WERI-Rb-1 (cell line): ENCODE results near the gene TMED3.
A peak's percentile ranks its signal among the peaks of the same experiment; 100 is the strongest.
"Not testable (repeated sequence)": the region's sequence is repeated elsewhere in the genome, so short reads cannot be mapped to it uniquely, and the experiment has no call there.

Experiments used
- DNase-seq: peaks from one replicate; pipeline ENCODE4 v3.0.0-alpha.2; 2020
- H3K27ac ChIP-seq: fragments of 250-450 bp; sonication (Bioruptor Pico); 2 replicates; pipeline ENCODE4 v1.5.1; 2020; ENCODE audit warnings: mild to moderate bottlenecking, moderate library complexity
- H3K27me3 ChIP-seq: fragments of 250-450 bp; sonication (Bioruptor Pico); 2 replicates; pipeline ENCODE4 v1.5.1; 2021; ENCODE audit warnings: mild to moderate bottlenecking, low read depth, moderate library complexity; ENCODE audit not compliant: insufficient read depth, severe bottlenecking
- H3K36me3 ChIP-seq: fragments of 250-450 bp; sonication (Bioruptor Pico); 2 replicates; pipeline ENCODE4 v1.5.1; 2020; ENCODE audit warnings: mild to moderate bottlenecking, moderate library complexity
- H3K4me3 ChIP-seq: 2 replicates; pipeline ENCODE4 v1.5.1; 2011; ENCODE audit warnings: low read depth, mild to moderate bottlenecking, control low read depth, low read length
- H3K9me3 ChIP-seq: fragments of 250-450 bp; sonication (Bioruptor Pico); 2 replicates; pipeline ENCODE4 v1.5.1; 2021; ENCODE audit warnings: mild to moderate bottlenecking, moderate library complexity; ENCODE audit not compliant: severe bottlenecking
- TF ChIP-seq, protein P1 (sequence below): IDR thresholded peaks from 2 replicates; pipeline ENCODE4 v1.5.1; 2011; ENCODE audit warnings: low read depth, mild to moderate bottlenecking, control low read depth, inconsistent platforms, low read length

The TMED3 gene

GRCh38 chr15:79311901-79312553, 1.1 kb downstream of the TMED3 start:
- peak overlapping the region; percentile 76 for H3K4me3 ChIP-seq
- H3K27ac ChIP-seq = peak overlapping the region; percentile 89
- peaks cover 40% of the 10 kb centered on the region for H3K36me3 ChIP-seq
- TF ChIP-seq, protein P1, sequence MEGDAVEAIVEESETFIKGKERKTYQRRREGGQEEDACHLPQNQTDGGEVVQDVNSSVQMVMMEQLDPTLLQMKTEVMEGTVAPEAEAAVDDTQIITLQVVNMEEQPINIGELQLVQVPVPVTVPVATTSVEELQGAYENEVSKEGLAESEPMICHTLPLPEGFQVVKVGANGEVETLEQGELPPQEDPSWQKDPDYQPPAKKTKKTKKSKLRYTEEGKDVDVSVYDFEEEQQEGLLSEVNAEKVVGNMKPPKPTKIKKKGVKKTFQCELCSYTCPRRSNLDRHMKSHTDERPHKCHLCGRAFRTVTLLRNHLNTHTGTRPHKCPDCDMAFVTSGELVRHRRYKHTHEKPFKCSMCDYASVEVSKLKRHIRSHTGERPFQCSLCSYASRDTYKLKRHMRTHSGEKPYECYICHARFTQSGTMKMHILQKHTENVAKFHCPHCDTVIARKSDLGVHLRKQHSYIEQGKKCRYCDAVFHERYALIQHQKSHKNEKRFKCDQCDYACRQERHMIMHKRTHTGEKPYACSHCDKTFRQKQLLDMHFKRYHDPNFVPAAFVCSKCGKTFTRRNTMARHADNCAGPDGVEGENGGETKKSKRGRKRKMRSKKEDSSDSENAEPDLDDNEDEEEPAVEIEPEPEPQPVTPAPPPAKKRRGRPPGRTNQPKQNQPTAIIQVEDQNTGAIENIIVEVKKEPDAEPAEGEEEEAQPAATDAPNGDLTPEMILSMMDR = no peak
- H3K27me3 ChIP-seq = no peaks in the 10 kb centered on the region
- no peaks in the 10 kb centered on the region for H3K9me3 ChIP-seq
- DNase-seq = no peak

DNA sequence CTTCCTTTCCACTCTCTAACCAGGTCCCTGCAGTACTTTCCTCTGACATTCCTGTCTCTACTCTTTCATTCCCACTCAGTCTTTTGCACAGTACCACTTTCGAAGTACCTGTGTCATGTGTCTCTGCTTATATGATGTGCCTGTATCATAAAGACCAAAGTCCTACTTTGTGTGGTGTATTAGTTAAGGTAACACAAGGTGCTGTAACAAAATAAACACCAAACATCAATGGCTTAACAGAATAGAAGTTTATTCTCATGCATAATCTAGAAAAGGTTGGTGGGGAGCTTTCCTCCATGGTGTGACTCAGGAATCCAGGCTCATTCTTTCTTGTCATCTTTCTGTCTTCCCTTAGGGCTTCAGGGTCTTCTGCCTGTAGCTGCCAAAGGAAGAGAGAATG, 3.3 kb downstream of the TMED3 start:
- TF ChIP-seq, protein P1 = no peak
- no peak overlapping the region for H3K27ac ChIP-seq
- no peak overlapping the region for H3K4me3 ChIP-seq
- peaks cover 62% of the 10 kb centered on the region for H3K36me3 ChIP-seq
- no peaks in the 10 kb centered on the region for H3K27me3 ChIP-seq
- no peak for DNase-seq
- no peaks in the 10 kb centered on the region for H3K9me3 ChIP-seq

DNA sequence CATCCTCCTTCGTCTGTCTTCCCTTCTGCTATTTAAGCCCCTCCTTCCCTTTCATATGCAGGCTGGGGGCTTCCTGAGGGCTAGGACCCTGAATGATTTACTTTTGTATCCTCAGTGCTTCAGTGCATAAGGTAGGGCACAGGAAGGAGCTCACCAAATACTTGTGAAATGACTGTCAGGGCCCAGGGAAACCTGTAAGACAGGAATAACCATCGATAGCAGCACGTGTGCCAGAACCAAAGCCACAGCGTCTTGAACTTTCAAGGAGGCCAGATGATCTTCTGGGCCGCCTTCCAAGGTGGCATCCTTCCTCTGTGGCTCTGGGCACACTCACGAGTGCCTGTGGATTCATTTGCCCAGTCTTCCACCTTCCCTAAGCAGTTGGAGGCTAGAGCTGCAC, 3.9 kb downstream of the TMED3 start:
- no peak for DNase-seq
- TF ChIP-seq, protein P1 = no peak
- H3K4me3 ChIP-seq = no peak overlapping the region
- no peaks in the 10 kb centered on the region for H3K27me3 ChIP-seq
- no peaks in the 10 kb centered on the region for H3K9me3 ChIP-seq
- H3K36me3 ChIP-seq = peaks cover 67% of the 10 kb centered on the region
- no peak overlapping the region for H3K27ac ChIP-seq

DNA sequence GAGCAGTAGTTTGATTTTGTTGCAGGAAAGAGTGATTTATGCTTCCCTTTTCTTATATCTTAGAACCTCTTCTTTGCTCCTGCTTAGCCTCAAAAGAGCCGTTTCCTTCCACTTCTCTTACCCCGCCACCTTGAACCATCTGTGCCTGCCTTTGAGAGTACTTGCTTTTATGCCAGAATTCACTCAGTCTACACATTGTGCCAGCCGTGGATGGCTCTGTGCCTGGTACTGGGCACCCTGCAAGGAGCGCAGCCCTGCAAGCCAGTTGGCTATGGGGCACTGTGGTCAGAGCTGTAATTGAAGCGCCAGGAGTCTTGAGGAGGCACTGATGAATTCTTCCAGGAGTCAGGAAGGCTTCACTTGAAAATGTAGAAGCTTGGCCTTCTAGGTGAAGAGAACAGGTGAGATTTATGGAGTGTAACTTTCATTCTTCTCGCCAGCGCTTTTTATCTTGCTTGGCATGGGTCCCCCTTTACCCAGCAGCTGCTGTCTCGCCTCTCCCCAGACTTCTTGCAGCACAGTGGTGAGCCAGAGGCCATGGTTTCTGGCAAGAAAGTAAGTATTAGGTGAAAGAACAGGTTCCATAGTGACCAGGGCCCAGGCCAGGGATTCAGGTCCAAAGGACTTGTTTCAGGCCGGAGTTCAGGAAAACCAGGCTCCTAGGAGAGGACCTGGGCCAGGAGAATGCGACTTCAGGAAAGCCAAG, 4.9 kb downstream of the TMED3 start:
- H3K27ac ChIP-seq = no peak overlapping the region
- H3K36me3 ChIP-seq = peaks cover 67% of the 10 kb centered on the region
- H3K27me3 ChIP-seq = no peaks in the 10 kb centered on the region
- TF ChIP-seq, protein P1 = no peak
- no peak overlapping the region for H3K4me3 ChIP-seq
- no peak for DNase-seq
- no peaks in the 10 kb centered on the region for H3K9me3 ChIP-seq

DNA sequence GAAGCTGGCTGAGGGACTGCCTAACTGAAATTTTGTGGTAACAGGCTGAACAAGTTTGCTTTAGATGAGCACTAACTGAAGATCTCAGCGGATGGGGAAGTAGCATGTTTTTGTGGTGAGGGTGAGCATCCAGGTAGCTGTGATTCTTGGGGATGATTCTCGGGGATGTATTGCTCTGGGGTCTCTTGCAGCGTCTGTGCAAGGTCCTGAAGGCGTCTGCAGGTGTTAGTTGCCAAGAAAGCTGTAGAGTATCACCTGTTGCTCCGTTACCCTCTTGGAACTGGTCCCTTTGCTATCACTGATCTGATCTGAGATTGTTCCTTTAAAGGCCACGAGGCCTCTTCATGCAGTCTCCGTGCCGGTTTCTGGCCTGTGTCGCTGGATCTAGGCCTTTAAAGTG, 6.0 kb downstream of the TMED3 start:
- peaks cover 68% of the 10 kb centered on the region for H3K36me3 ChIP-seq
- TF ChIP-seq, protein P1 = no peak

DNA sequence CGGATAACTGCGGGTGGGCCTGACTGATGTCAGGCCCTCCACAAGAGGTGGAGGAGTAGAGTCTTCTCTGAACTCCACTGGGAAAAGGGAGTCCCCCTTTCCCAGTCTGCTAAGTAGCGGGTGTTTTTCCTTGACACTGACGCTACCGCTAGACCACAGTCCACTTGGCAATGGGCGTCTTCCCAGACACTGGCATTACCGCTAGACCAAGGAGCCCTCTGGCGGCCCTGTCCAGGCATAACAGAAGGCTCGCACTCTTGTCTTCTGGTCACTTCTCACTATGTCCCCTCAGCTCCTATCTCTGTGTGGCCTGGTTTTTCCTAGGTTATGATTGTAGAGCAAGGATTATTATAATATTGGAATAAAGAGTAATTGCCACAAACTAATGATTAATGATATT, 9.1 kb downstream of the TMED3 start:
- not testable (repeated sequence) for H3K27me3 ChIP-seq, DNase-seq
- peaks cover 56% of the 10 kb centered on the region for H3K36me3 ChIP-seq

More for the DNA sequence above, 6.0 kb downstream of the TMED3 start:
- Histone ChIP-seq H3K9me3 (no peaks in the 10 kb centered on the region), H3K27ac (no peak overlapping the region), H3K27me3 (no peaks in the 10 kb centered on the region), H3K4me3 (no peak overlapping the region)
- no peak for DNase-seq

More for the DNA sequence above, 9.1 kb downstream of the TMED3 start:
- not testable (repeated sequence) for H3K4me3 ChIP-seq, H3K27ac ChIP-seq, H3K9me3 ChIP-seq
